HEK293 (cell line): Measurements from ENCODE around the gene CIZ1.

Experiments
- CTCF ChIP-seq: fragments of 450-650 bp; formaldehyde crosslinking; IDR thresholded peaks from 2 replicates; pipeline ENCODE4 v1.5.1; 2016; ENCODE audit warnings: missing biosample characterization, missing genetic modification characterization
- SETDB1 ChIP-seq: IDR thresholded peaks from one replicate; pipeline ENCODE4 v1.6.1; 2017; ENCODE audit warnings: mild to moderate bottlenecking, low read length, moderate library complexity, mixed read lengths; ENCODE audit not compliant: insufficient read length
- SP7 ChIP-seq: fragments of 450-650 bp; formaldehyde crosslinking; IDR thresholded peaks from 2 replicates; pipeline ENCODE4 v1.5.1; 2016; ENCODE audit warnings: missing biosample characterization, missing genetic modification characterization
- YY1 ChIP-seq: fragments of 450-650 bp; formaldehyde crosslinking; IDR thresholded peaks from 2 replicates; pipeline ENCODE4 v1.5.1; 2018; ENCODE audit warnings: missing biosample characterization, missing genetic modification characterization
- ZFP69B ChIP-seq: fragments of 450-650 bp; formaldehyde crosslinking; IDR thresholded peaks from 2 replicates; pipeline ENCODE4 v1.5.1; 2016; ENCODE audit warnings: missing biosample characterization, missing genetic modification characterization
- ZNF121 ChIP-seq: fragments of 450-650 bp; formaldehyde crosslinking; IDR thresholded peaks from 2 replicates; pipeline ENCODE4 v1.5.1; 2016; ENCODE audit warnings: missing biosample characterization, missing genetic modification characterization
- ZNF239 ChIP-seq: fragments of 450-650 bp; formaldehyde crosslinking; IDR thresholded peaks from 2 replicates; pipeline ENCODE4 v1.5.1; 2016; ENCODE audit warnings: missing biosample characterization, missing genetic modification characterization
- ZNF26 ChIP-seq: fragments of 450-650 bp; formaldehyde crosslinking; IDR thresholded peaks from 2 replicates; pipeline ENCODE4 v1.5.1; 2016; ENCODE audit warnings: missing biosample characterization, missing genetic modification characterization
- ZNF626 ChIP-seq: fragments of 450-650 bp; sonication (Bioruptor Pico); formaldehyde crosslinking; IDR thresholded peaks from 2 replicates; pipeline ENCODE4 v1.5.1; 2018; ENCODE audit warnings: missing biosample characterization, missing genetic modification characterization, inconsistent platforms
- ZNF707 ChIP-seq: fragments of 450-650 bp; formaldehyde crosslinking; IDR thresholded peaks from 2 replicates; pipeline ENCODE4 v1.5.1; 2016; ENCODE audit warnings: missing biosample characterization, missing genetic modification characterization
- ZNF792 ChIP-seq: fragments of 450-650 bp; formaldehyde crosslinking; IDR thresholded peaks from 2 replicates; pipeline ENCODE4 v1.5.1; 2016; ENCODE audit warnings: missing biosample characterization, missing genetic modification characterization
- ZSCAN16 ChIP-seq: fragments of 450-650 bp; formaldehyde crosslinking; IDR thresholded peaks from 2 replicates; pipeline ENCODE4 v1.5.1; 2016; ENCODE audit warnings: missing biosample characterization, missing genetic modification characterization
- ZSCAN4 ChIP-seq: fragments of 450-650 bp; formaldehyde crosslinking; IDR thresholded peaks from 2 replicates; pipeline ENCODE4 v1.5.1; 2017; ENCODE audit warnings: missing biosample characterization, missing genetic modification characterization

GRCh38 chr9:128178806-128179431 is 12.5 kb downstream of the CIZ1 start:
- TF ChIP-seq CTCF (tag by site-specific recombination) (no peak), ZNF707 (no peak), ZNF792 (tag by site-specific recombination) (no peak), SP7 (tag by site-specific recombination) (no peak), SETDB1 (peak; percentile 77), ZNF26 (tag by site-specific recombination) (no peak), ZFP69B (tag by site-specific recombination) (no peak), ZSCAN16 (tag by site-specific recombination) (no peak), YY1 (no peak), ZNF121 (tag by site-specific recombination) (no peak), ZNF626 (tag by site-specific recombination) (no peak), ZNF239 (tag by site-specific recombination) (no peak), ZSCAN4 (tag by site-specific recombination) (no peak)
